HT-29 (cell line): ENCODE data around the gene GPR146. TPM values are rescaled to one million over a fixed set of nuclear protein-coding genes. Genes with fewer than 3 reads are reported as not detected.
A peak's percentile ranks its signal among the peaks of the same experiment; 100 is the strongest.

Experiments
- DNase-seq: peaks from one replicate; pipeline ENCODE4 v3.0.0-alpha.2; 2015; ENCODE audit warnings: low spot score
- total RNA-seq: library from RNA; depleted of rRNA; stranded (reverse); fragments of >200 nt; shearing (Covaris generic); gene quantifications from 2 replicates; pipeline ENCODE4 v1.2.3, GENCODE V29; 2014

GPR146 gene
- total RNA-seq, 1 experiment from 2014 or later: 4.3 TPM

- no peak for DNase-seq
Measured at GRCh38 chr7:1011297-1012003, 32.9 kb upstream of the GPR146 start.

- no peak for DNase-seq
Measured at GRCh38 chr7:1012004-1012715, 32.2 kb upstream of the GPR146 start.

- no peak for DNase-seq
Measured at GRCh38 chr7:1012716-1013095, 31.6 kb upstream of the GPR146 start.

GRCh38 chr7:1013581-1013980 lies 30.8 kb upstream of the GPR146 start:
- no peak for DNase-seq

- DNase-seq: no peak
Measured at GRCh38 chr7:1014681-1015080, 29.7 kb upstream of the GPR146 start.

GRCh38 chr7:1015196-1016121 lies 28.9 kb upstream of the GPR146 start:
- DNase-seq: no peak

- no peak for DNase-seq
Measured at GRCh38 chr7:1016577-1017531, 27.5 kb upstream of the GPR146 start.

- no peak for DNase-seq
Measured at GRCh38 chr7:1017586-1018333, 26.6 kb upstream of the GPR146 start.

GRCh38 chr7:1018334-1018695 lies 26.0 kb upstream of the GPR146 start:
- no peak for DNase-seq

- DNase-seq: no peak
Measured at GRCh38 chr7:1019255-1019785, 25.0 kb upstream of the GPR146 start.

- no peak for DNase-seq
Measured at GRCh38 chr7:1019789-1020610, 24.3 kb upstream of the GPR146 start.

- peak; percentile 39 for DNase-seq
Measured at GRCh38 chr7:1020849-1021251, 23.5 kb upstream of the GPR146 start.

- DNase-seq: no peak
Measured at GRCh38 chr7:1021366-1021765, 23.0 kb upstream of the GPR146 start.

GRCh38 chr7:1021931-1022330 lies 22.4 kb upstream of the GPR146 start:
- DNase-seq: no peak

GRCh38 chr7:1022356-1022755 lies 22.0 kb upstream of the GPR146 start:
- DNase-seq: no peak

GRCh38 chr7:1022801-1023465 lies 21.4 kb upstream of the GPR146 start:
- DNase-seq: no peak

- DNase-seq: no peak
Measured at GRCh38 chr7:1024331-1024841, 20.0 kb upstream of the GPR146 start.
